ENCODE data around the gene USP48.

USP48 gene

GRCh38 chr1:21799730-21800129 is 16.8 kb upstream of the USP48 start:
- Histone ChIP-seq H3K27ac (ENCODE audit: low read length) (no peak overlapping the region), H3K4me3 (ENCODE audit: low read length) (no peak overlapping the region), H3K27me3 (ENCODE audit: low read depth, low read length) (no peaks in the 10 kb centered on the region), H3K4me2 (ENCODE audit: low read length) (no peak overlapping the region), H4K20me1 (ENCODE audit: insufficient read depth, low read length) (no peaks in the 10 kb centered on the region), H3K4me1 (ENCODE audit: low read length) (0 out of 2 replicates have a peak, but pooled peaks cover 3% of the 10 kb centered on the region), H3K9me3 (ENCODE audit: insufficient read depth, low read length) (no peaks in the 10 kb centered on the region), H3K79me2 (ENCODE audit: low read length) (no peaks in the 10 kb centered on the region), H3K36me3 (replicated peaks; ENCODE audit: low read depth, low read length) (no peaks in the 10 kb centered on the region), H3K9ac (ENCODE audit: low read length) (no peak overlapping the region), H2AFZ (ENCODE audit: low read depth, low read length) (no peak overlapping the region)
- TF ChIP-seq EZH2phosphoT487 (IDR thresholded peaks at IDR 0.05; ENCODE audit: low read depth), result no peak
- TF ChIP-seq, protein P1, sequence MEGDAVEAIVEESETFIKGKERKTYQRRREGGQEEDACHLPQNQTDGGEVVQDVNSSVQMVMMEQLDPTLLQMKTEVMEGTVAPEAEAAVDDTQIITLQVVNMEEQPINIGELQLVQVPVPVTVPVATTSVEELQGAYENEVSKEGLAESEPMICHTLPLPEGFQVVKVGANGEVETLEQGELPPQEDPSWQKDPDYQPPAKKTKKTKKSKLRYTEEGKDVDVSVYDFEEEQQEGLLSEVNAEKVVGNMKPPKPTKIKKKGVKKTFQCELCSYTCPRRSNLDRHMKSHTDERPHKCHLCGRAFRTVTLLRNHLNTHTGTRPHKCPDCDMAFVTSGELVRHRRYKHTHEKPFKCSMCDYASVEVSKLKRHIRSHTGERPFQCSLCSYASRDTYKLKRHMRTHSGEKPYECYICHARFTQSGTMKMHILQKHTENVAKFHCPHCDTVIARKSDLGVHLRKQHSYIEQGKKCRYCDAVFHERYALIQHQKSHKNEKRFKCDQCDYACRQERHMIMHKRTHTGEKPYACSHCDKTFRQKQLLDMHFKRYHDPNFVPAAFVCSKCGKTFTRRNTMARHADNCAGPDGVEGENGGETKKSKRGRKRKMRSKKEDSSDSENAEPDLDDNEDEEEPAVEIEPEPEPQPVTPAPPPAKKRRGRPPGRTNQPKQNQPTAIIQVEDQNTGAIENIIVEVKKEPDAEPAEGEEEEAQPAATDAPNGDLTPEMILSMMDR (IDR thresholded peaks at IDR 0.05; ENCODE audit: low read depth, low read length), result no peak

DNA sequence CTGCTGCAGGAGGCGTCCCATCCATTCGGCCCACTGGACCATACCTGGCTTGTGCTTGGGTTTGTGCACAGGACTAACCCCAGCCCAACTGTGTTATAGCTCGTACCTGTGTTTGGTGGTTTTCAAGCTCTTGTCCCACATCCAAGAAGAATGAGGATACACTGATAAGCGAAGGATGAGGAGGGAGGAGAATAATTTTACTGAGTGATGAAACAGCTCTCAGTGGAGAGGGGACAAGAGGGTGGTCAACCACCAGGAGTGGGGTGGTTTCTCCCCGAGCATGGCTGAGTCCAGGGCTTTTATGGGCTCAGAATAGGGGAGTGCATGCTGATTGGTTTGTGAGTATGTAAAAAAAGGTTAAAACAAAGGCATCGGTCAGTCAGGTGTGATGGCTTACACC is 12.1 kb upstream of the USP48 start:
- Histone ChIP-seq H3K9me3 (ENCODE audit: insufficient read depth, low read length) (no peaks in the 10 kb centered on the region), H4K20me1 (ENCODE audit: insufficient read depth, low read length) (no peaks in the 10 kb centered on the region), H3K36me3 (replicated peaks; ENCODE audit: low read depth, low read length) (no peaks in the 10 kb centered on the region), H3K27ac (ENCODE audit: low read length) (no peak overlapping the region), H3K4me1 (ENCODE audit: low read length) (peaks cover 8% of the 10 kb centered on the region), H3K9ac (ENCODE audit: low read length) (no peak overlapping the region), H3K4me3 (ENCODE audit: low read length) (no peak overlapping the region), H3K27me3 (ENCODE audit: low read depth, low read length) (no peaks in the 10 kb centered on the region), H2AFZ (ENCODE audit: low read depth, low read length) (no peak overlapping the region), H3K79me2 (ENCODE audit: low read length) (no peaks in the 10 kb centered on the region), H3K4me2 (ENCODE audit: low read length) (no peak overlapping the region)
- no peak for TF ChIP-seq EZH2phosphoT487 (IDR thresholded peaks at IDR 0.05; ENCODE audit: low read depth)
- TF ChIP-seq, protein P1 (IDR thresholded peaks at IDR 0.05; ENCODE audit: low read depth, low read length), result no peak

DNA sequence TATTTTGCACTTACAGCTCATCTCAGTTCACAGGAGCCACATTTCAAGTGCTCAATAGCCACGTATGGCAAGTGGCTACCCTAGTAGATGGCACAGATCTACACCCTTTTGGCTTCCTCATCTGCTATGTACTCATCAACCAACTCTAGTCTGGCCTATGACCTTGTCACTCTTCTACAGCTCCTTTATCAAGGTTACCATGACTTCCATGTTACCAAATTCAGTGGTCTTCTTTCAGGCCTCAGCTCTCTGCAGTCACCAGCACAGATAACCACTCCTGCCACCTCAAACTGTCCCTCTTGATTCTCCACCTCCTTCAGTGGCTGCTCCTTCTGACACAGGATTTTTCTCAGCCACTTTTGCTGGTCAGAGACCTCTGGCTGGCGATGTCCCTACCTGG is 11.7 kb upstream of the USP48 start:
- Histone ChIP-seq H2AFZ (ENCODE audit: low read depth, low read length) (no peak overlapping the region), H4K20me1 (ENCODE audit: insufficient read depth, low read length) (no peaks in the 10 kb centered on the region), H3K27me3 (ENCODE audit: low read depth, low read length) (no peaks in the 10 kb centered on the region), H3K4me3 (ENCODE audit: low read length) (no peak overlapping the region), H3K36me3 (replicated peaks; ENCODE audit: low read depth, low read length) (no peaks in the 10 kb centered on the region), H3K27ac (ENCODE audit: low read length) (no peak overlapping the region), H3K4me1 (ENCODE audit: low read length) (peaks cover 8% of the 10 kb centered on the region), H3K79me2 (ENCODE audit: low read length) (no peaks in the 10 kb centered on the region), H3K4me2 (ENCODE audit: low read length) (no peak overlapping the region), H3K9ac (ENCODE audit: low read length) (no peak overlapping the region), H3K9me3 (ENCODE audit: insufficient read depth, low read length) (no peaks in the 10 kb centered on the region)
- TF ChIP-seq EZH2phosphoT487 (IDR thresholded peaks at IDR 0.05; ENCODE audit: low read depth), result no peak
- TF ChIP-seq, protein P1 (IDR thresholded peaks at IDR 0.05; ENCODE audit: low read depth, low read length), result no peak

- H4K20me1 ChIP-seq (ENCODE audit: insufficient read depth, low read length), result no peaks in the 10 kb centered on the region
- no peaks in the 10 kb centered on the region for H3K9me3 ChIP-seq (ENCODE audit: insufficient read depth, low read length)
- H3K27me3 ChIP-seq (ENCODE audit: low read depth, low read length), result no peaks in the 10 kb centered on the region
- no peak overlapping the region for H2AFZ ChIP-seq (ENCODE audit: low read depth, low read length)
- H3K79me2 ChIP-seq (ENCODE audit: low read length), result no peaks in the 10 kb centered on the region
- no peaks in the 10 kb centered on the region for H3K36me3 ChIP-seq (replicated peaks; ENCODE audit: low read depth, low read length)
- H3K9ac ChIP-seq (ENCODE audit: low read length), result no peak overlapping the region
- H3K4me1 ChIP-seq (ENCODE audit: low read length), result peaks cover 6% of the 10 kb centered on the region
- H3K27ac ChIP-seq (ENCODE audit: low read length), result no peak overlapping the region
- no peak overlapping the region for H3K4me3 ChIP-seq (ENCODE audit: low read length)
- TF ChIP-seq, protein P1 (IDR thresholded peaks at IDR 0.05; ENCODE audit: low read depth, low read length), result no peak
- no peak for TF ChIP-seq EZH2phosphoT487 (IDR thresholded peaks at IDR 0.05; ENCODE audit: low read depth)
- H3K4me2 ChIP-seq (ENCODE audit: low read length), result no peak overlapping the region
These were observed 10.2 kb upstream of the USP48 start for GRCh38 chr1:21793104-21793503.
